HuH-7 (cell line): Measurements from ENCODE around the gene HSPB6.
"Not testable (repeated sequence)": the region's sequence is repeated elsewhere in the genome, so short reads cannot be mapped to it uniquely, and the experiment has no call there.

ENCODE experiments used
- DNase-seq: peaks from one replicate; pipeline ENCODE4 v3.0.0; 2011; ENCODE audit warnings: low spot score

Gene HSPB6

GRCh38 chr19:35756377-35757230 is at the start of gene HSPB6:
Gene HSPB6, minus strand, starts transcription at chr19:35757029. Its CDS starts 21 bp downstream, at chr19:35757008.
- no peak for DNase-seq

GRCh38 chr19:35806597-35806996 is 49.8 kb upstream of the HSPB6 start:
- DNase-seq: no peak

- DNase-seq: no peak
These were observed 48.8 kb upstream of the HSPB6 start for GRCh38 chr19:35805526-35806102.

GRCh38 chr19:35801828-35802227 is 45.0 kb upstream of the HSPB6 start:
- no peak for DNase-seq

- DNase-seq: no peak
These were observed 40.8 kb upstream of the HSPB6 start for GRCh38 chr19:35797663-35798062.

GRCh38 chr19:35796645-35797542 is 40.1 kb upstream of the HSPB6 start:
- no peak for DNase-seq

GRCh38 chr19:35795564-35795963 is 38.7 kb upstream of the HSPB6 start:
- not testable (repeated sequence) for DNase-seq

- DNase-seq: no peak
These were observed 36.7 kb upstream of the HSPB6 start for GRCh38 chr19:35793381-35794165.

GRCh38 chr19:35792888-35793287 is 36.1 kb upstream of the HSPB6 start:
- no peak for DNase-seq

GRCh38 chr19:35792312-35792711 is 35.5 kb upstream of the HSPB6 start:
- no peak for DNase-seq

GRCh38 chr19:35791814-35792279 is 35.0 kb upstream of the HSPB6 start:
- DNase-seq: no peak

GRCh38 chr19:35790981-35791813 is 34.4 kb upstream of the HSPB6 start:
- DNase-seq: peak; percentile 80

- DNase-seq: no peak
These were observed 33.4 kb upstream of the HSPB6 start for GRCh38 chr19:35789978-35790944.

GRCh38 chr19:35789195-35789977 is 32.6 kb upstream of the HSPB6 start:
- no peak for DNase-seq

GRCh38 chr19:35788205-35788960 is 31.6 kb upstream of the HSPB6 start:
- no peak for DNase-seq

- DNase-seq: no peak
These were observed 30.5 kb upstream of the HSPB6 start for GRCh38 chr19:35787227-35787799.
